Thymus (tissue), 11 donors: ENCODE results near the gene SEMA4C. TPM values are rescaled to one million over a fixed set of nuclear protein-coding genes. Genes with fewer than 3 reads are reported as not detected.

ENCODE experiments used
- DNase-seq, 9 donors: peaks; one replicate each; pipeline ENCODE4 v3.0.0-alpha.2; 2013; ENCODE audit warnings: low spot score in 9 of 9, low read depth in 6 of 9, missing footprints in 1 of 9
- H3K27ac ChIP-seq, 2 donors: one replicate each; pipeline ENCODE4 v1.5.1; 2013; ENCODE audit warnings: control low read depth in 1 of 2, low read depth in 1 of 2, low read length in 1 of 2, mild to moderate bottlenecking in 1 of 2, moderate library complexity in 1 of 2
- H3K27me3 ChIP-seq, 2 donors: one replicate each; pipeline ENCODE4 v1.5.1; 2013; ENCODE audit warnings: low read length in 1 of 2; ENCODE audit not compliant: control insufficient read depth in 2 of 2, insufficient read depth in 1 of 2
- H3K36me3 ChIP-seq, 2 donors: one replicate each; pipeline ENCODE4 v1.5.1; 2013; ENCODE audit warnings: low read length in 1 of 2, mild to moderate bottlenecking in 1 of 2, moderate library complexity in 1 of 2; ENCODE audit not compliant: control insufficient read depth in 2 of 2, insufficient read depth in 2 of 2
- H3K4me1 ChIP-seq, 2 donors: one replicate each; pipeline ENCODE4 v1.5.1; 2013; ENCODE audit warnings: low read length in 2 of 2; ENCODE audit not compliant: control insufficient read depth in 2 of 2, insufficient read depth in 2 of 2
- H3K4me3 ChIP-seq, 2 donors: one replicate each; pipeline ENCODE4 v1.5.1; 2013; ENCODE audit warnings: low read length in 2 of 2, control low read depth in 1 of 2, mild to moderate bottlenecking in 1 of 2
- H3K9me3 ChIP-seq, 2 donors: one replicate each; pipeline ENCODE4 v1.5.1; 2013; ENCODE audit warnings: low read length in 1 of 2, mild to moderate bottlenecking in 1 of 2; ENCODE audit not compliant: control insufficient read depth in 2 of 2, insufficient read depth in 1 of 2
- whole genome bisulfite sequencing: extraction: QIAGEN DNeasy Blood & Tissue Kit; methylation state at CpG from one replicate; pipeline ENCODE4 v1.1.7; 2013; 5-methylcytosine and 5-hydroxymethylcytosine counted together
- polyA plus RNA-seq: library from polyadenylated mRNA; stranded (reverse); fragments of 200-250 nt; gene quantifications from one replicate; pipeline ENCODE4 v1.2.3, GENCODE V29; 2013
- total RNA-seq: library from RNA; stranded (reverse); fragments of 120-200 nt; gene quantifications from one replicate; pipeline ENCODE4 v1.2.4, GENCODE V29; 2013
- donor health status: healthy.

SEMA4C gene
- total and polyA plus RNA-seq, 2 donors = 9.8 to 14.1 TPM

DNA sequence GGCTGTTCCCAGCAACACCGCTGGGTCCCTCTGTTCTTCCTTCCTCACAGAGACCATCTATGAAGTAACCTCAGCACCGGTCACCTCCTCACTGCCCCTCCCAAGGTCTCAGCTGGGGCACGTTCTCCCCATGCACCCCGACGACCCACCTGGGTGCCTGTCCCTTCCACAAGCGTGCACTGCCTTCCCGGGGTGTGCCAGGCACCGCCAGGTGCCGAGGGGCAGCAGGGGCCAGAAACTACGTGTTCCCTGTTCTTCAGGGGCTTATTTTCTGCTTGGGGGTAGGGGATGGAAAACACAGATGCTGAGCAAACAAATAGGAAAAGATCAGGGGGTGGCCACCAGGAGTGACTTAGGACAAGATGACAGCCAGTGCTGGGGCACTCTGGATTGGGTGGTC lies 30.4 kb upstream of the SEMA4C start:
- Histone ChIP-seq H3K27me3 (no peaks in the 10 kb centered on the region), H3K36me3 (no peaks in the 10 kb centered on the region), H3K4me1 (peaks cover 24 to 45% of the 10 kb centered on the region in 2 donors), H3K4me3 (no peak overlapping the region), H3K27ac (no peak overlapping the region), H3K9me3 (no peaks in the 10 kb centered on the region)
- WGBS = 96% methylated on average over 10 of the region's 10 CpGs
- DNase-seq = no peak

DNA sequence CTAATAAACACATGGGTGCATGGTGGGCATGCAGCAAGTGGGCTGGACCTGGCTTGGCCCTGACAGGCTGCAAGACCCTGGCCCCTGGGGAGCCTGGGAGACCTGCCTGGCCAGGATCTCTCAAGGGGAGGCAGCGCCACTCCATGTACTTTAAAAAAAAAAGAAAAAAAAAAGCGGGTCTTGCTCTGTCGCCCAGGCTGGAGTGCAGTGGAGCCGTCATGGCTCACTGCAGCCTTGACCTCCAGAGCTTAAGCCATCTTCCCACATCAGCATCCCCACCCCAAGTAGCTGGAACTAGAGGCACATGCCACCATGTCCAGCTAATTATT lies 29.5 kb upstream of the SEMA4C start:
- Histone ChIP-seq H3K36me3 (no peaks in the 10 kb centered on the region), H3K27me3 (no peaks in the 10 kb centered on the region), H3K9me3 (no peaks in the 10 kb centered on the region), H3K27ac (no peak overlapping the region), H3K4me1 (peaks cover 26 to 49% of the 10 kb centered on the region in 2 donors), H3K4me3 (no peak overlapping the region)
- WGBS = 98% methylated on average over 4 of the region's 4 CpGs
- no peak for DNase-seq

DNA sequence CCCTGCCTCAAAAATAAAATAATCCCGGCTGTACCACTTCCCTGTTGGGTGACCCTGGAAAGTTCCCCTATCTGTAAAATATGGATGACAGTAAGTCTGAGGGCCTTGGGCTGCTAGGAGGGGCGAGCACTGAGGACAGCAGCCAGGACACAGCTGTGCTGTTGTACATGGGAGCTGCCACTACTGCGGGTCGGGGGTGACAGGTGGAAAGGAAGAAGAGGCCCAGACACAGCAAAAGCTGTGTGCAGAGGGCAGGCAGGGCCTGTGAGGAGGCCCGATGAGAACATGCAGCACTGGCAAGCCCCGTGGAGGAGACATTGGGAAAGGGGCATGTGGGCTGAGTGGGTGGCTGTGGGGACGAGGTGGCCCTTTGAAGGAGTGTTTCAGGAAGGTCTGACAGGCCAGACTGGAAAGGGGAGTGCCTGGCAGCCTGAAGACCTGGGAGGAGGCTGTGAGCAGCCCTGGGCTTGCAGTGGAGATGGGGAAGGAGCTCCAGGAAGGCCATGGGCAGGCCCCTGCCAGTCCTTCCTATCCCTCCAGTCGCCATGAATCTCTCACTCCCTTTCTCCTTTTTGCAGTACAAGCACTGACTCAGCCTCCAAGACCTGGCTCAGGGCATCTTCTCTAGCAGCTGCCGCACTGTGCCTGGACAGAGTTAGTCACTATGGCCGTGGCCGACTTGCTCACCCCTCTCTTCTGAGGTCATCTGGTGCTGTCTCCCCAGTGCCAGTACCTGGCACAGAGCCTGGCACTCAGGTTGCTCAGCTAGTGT lies 28.9 kb upstream of the SEMA4C start:
- Histone ChIP-seq H3K27me3 (no peaks in the 10 kb centered on the region), H3K4me3 (no peak overlapping the region), H3K4me1 (peaks cover 25 to 52% of the 10 kb centered on the region in 2 donors), H3K9me3 (no peaks in the 10 kb centered on the region), H3K27ac (no peak overlapping the region), H3K36me3 (no peaks in the 10 kb centered on the region)
- WGBS = 76% methylated on average over 11 of the region's 11 CpGs
- DNase-seq = peak in 3 of 9 donors; percentile 32 to 65 (median 32)

DNA sequence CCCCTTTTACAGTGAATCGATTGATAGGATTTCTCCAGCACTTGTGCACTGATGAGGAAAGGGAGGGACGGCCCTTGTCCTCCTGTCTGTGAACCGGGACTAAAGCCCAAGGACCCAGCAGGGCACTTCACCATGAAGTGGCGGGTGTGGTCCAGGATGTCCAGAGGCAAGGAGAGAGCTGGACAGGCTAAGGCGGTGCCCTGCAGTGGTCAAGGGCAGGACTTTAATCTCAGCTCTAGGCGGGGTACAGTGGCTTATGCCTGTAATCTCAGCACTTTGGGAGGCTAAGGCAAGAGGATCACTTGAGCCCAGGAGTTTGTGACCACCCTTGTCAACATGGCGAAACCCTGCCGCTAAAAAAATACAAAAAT lies 28.2 kb upstream of the SEMA4C start:
- no peak overlapping the region for H3K27ac ChIP-seq
- no peaks in the 10 kb centered on the region for H3K36me3 ChIP-seq
- H3K4me1 ChIP-seq = peaks cover 19 to 53% of the 10 kb centered on the region in 2 donors
- no peaks in the 10 kb centered on the region for H3K27me3 ChIP-seq
- DNase-seq = no peak
- WGBS = 97% methylated on average over 8 of the region's 8 CpGs
- no peaks in the 10 kb centered on the region for H3K9me3 ChIP-seq
- no peak overlapping the region for H3K4me3 ChIP-seq

DNA sequence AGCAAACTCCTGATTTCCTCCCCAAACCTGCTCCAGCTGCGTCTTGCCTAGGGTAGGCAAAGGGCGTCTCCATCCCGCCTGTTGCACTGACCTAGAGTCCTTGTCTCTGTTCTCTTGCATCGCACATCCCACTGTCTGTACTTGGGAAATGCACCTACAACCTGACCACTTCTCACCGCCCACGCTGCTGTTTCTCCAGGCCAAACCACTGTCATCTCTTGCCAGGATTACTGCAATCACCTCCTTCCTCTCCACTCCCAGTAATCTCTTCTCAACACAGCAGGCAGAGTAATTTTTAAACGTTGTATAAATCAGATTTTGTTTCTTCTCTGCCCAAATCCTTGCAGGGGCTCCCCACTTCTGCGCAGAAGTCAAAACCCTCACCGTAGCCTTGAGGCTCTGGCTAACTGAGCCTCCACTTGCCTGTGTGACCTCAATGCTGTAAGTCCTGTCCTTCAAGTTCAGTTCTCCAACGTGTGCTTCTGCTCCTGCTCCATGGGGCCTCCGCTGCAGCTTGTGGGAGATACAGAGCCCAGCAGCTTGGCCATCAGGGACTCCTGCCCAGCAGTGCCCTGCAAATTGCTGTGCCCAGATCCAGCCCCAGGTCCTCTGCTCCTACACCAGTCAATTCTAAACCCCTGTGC lies 27.7 kb upstream of the SEMA4C start:
- no peaks in the 10 kb centered on the region for H3K27me3 ChIP-seq
- no peak for DNase-seq
- H3K4me1 ChIP-seq = peaks cover 19 to 54% of the 10 kb centered on the region in 2 donors
- no peak overlapping the region for H3K27ac ChIP-seq
- H3K4me3 ChIP-seq = no peak overlapping the region
- WGBS = 92% methylated on average over 11 of the region's 11 CpGs
- H3K9me3 ChIP-seq = no peaks in the 10 kb centered on the region
- no peaks in the 10 kb centered on the region for H3K36me3 ChIP-seq

DNA sequence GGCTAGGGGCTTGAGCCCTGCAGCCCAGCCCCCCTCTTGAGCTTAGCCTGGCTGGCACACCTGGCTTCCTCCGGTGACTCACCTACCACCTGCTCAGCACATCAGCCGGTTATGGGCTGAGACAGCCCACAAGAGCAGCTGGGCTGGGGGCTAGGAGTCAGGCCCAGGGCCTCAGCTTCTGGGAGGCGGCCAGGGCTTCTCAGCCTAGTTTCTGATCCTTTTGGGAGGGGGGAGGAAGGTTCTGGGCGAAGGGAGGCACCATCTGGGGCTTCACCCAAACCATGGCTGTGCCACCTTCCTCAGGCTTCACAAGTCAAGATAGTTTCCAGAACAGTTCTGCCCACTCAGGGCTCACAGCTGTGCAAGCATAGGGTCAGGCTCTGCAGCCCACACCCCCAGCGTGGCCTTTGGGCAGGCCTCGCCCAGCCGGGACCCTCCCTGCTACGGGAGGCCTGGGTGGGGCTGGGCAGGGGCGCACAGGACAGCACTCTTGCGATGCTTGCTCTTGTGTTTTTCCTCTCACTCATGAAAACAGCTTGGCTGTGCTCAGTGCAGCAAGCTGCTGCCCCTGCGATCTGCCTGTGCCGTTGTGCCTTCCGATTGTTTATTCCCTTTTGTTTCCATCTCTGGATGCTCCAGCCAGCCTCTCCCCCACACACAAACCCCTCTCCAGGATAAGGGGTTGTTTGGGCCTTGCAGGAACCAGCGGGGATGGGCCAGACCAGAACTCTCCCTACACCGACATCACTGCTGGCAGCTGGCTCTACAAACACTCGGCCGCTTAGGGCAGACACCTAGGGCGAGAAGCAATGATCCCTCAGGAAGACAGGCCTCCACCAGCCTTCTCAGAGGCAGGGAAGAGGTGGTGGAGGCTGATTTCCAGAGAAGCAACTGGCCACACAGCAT lies 26.1 kb upstream of the SEMA4C start:
- Histone ChIP-seq H3K27me3 (no peaks in the 10 kb centered on the region), H3K36me3 (no peaks in the 10 kb centered on the region), H3K27ac (peak overlapping the region; percentile 53 to 68), H3K4me3 (no peak overlapping the region), H3K4me1 (peaks cover 19 to 70% of the 10 kb centered on the region in 2 donors), H3K9me3 (no peaks in the 10 kb centered on the region)
- WGBS = 74% methylated on average over 18 of the region's 18 CpGs
- peak in 3 of 9 donors; percentile 35 to 68 (median 41) for DNase-seq

DNA sequence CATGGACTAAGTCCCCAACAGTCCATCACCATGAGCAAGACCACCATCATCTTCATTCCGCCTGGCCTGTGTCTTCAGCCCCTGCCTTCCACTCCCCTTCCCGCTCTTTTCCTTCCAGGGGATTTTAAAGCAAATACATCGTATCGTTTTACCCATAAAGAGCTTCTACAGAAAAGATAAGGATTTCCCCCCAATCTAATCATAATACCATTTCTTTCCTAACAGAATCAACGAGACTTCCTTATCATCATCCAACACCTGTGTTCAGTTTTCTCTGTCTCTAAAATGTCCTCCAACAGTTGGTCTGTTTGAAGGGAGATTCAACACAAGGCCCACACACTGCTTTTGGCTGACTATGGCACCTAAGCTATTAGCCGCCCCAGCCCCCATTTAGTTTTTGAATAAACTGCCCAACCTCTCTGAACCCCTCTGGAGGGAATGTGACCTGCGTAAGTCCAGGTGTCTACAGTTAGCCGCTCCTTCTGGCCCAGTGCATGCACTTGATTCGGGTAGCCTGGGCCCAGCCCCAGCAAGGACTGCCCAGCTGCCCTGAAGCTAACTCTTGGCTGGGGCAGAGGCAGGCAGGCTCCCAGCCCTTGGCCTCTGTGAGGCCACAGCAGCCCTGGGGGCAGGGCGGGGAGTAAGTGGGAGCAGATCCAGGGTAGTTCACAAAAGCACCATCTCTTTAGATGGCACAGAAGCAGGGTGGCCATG lies 25.3 kb upstream of the SEMA4C start:
- no peaks in the 10 kb centered on the region for H3K9me3 ChIP-seq
- no peak for DNase-seq
- H3K4me3 ChIP-seq = no peak overlapping the region
- peaks cover 19 to 73% of the 10 kb centered on the region in 2 donors for H3K4me1 ChIP-seq
- no peaks in the 10 kb centered on the region for H3K27me3 ChIP-seq
- H3K36me3 ChIP-seq = no peaks in the 10 kb centered on the region
- WGBS = 83% methylated on average over 10 of the region's 10 CpGs
- peak overlapping the region in 1 of 2 donors; percentile 68 for H3K27ac ChIP-seq

DNA sequence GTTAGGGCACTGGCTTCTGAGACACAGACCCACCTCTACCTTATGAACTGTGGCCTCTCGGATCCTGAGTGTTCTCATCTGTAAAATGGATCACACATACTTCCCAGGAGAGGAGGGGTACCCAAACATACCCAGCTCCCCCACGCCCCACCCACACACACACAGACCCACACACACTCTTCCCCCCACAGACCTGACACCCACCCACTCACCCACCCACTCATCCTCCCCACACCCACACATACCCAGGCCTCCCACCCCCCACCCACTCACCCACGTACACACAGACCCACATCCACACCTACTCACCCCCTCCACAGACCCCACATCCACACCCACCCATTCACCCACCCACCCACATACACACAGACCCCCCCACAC lies 24.3 kb upstream of the SEMA4C start:
- Histone ChIP-seq H3K27ac (no peak overlapping the region), H3K4me1 (peaks cover 19 to 66% of the 10 kb centered on the region in 2 donors)
- WGBS = 95% methylated on average over 3 of the region's 3 CpGs

More for the DNA sequence above, 24.3 kb upstream of the SEMA4C start:
- no peak overlapping the region for H3K4me3 ChIP-seq
- DNase-seq = no peak
- H3K27me3 ChIP-seq = no peaks in the 10 kb centered on the region
- no peaks in the 10 kb centered on the region for H3K9me3 ChIP-seq
- no peaks in the 10 kb centered on the region for H3K36me3 ChIP-seq
